Endothelial cell of umbilical vein (primary cell): ENCODE measurements around the gene C11orf24. TPM values are rescaled to one million over a fixed set of nuclear protein-coding genes. Genes with fewer than 3 reads are reported as not detected.

Experiments used
- BruUV-seq: library from RNA; stranded (reverse); fragments of 400-500 nt; replicated peaks from 2 replicates; lab custom pipeline; 2021; lab: Mats Ljungman, UMichigan
- CTCF ChIA-PET: fragments of 300-600, 350-600 bp; sonication (Branson Sonifier 250); formaldehyde crosslinking; loops from one replicate; lab custom pipeline; 2021; ENCODE audit warnings: antibody characterized with exemption, inconsistent platforms; lab: Charles Lee
- POLR2A ChIA-PET: fragments of 300-600, 350-600 bp; sonication (Branson Sonifier 250); formaldehyde crosslinking; loops from one replicate; lab custom pipeline; 2021; ENCODE audit warnings: antibody characterized with exemption, inconsistent platforms; lab: Charles Lee
- DNase-seq: peaks from one replicate; pipeline ENCODE4 v3.0.0-alpha.2; 2011; ENCODE audit warnings: low read depth, low spot score
- FAIRE-seq: peaks from 2 replicates; lab custom pipeline; 2011; peaks lifted over from hg19 to GRCh38; lab: Jason Lieb, UNC
- H2AFZ ChIP-seq: 2 replicates; pipeline ENCODE4 v1.6.0; 2012; ENCODE audit warnings: low read depth, low read length, control low read depth, inconsistent platforms
- H3K27ac ChIP-seq: 2 replicates; pipeline ENCODE4 v1.5.1; 2011; ENCODE audit warnings: low read depth, mild to moderate bottlenecking, control low read depth, low read length, moderate library complexity; ENCODE audit not compliant: insufficient read depth
- H3K27me3 ChIP-seq, 2 experiments: 2 replicates each; pipeline versions ENCODE4 v1.6.0 to v1.6.1; 2011; ENCODE audit warnings: low read length in 2 of 2, mixed read lengths in 1 of 2; ENCODE audit not compliant: control insufficient read depth in 2 of 2, insufficient read depth in 2 of 2
- H3K36me3 ChIP-seq, 2 experiments: 2 replicates in 1 of 2; 3 replicates in 1 of 2; pipeline ENCODE4 v1.5.1; 2011; ENCODE audit warnings: low read length in 2 of 2, mild to moderate bottlenecking in 1 of 2, moderate library complexity in 1 of 2; ENCODE audit not compliant: control insufficient read depth in 2 of 2, insufficient read depth in 2 of 2; ENCODE audit errors: extremely low read depth in 1 of 2
- H3K4me1 ChIP-seq: 3 replicates; pipeline ENCODE4 v1.5.1; 2011; ENCODE audit warnings: mild to moderate bottlenecking, low read length; ENCODE audit not compliant: control insufficient read depth, insufficient read depth; ENCODE audit errors: extremely low read depth
- H3K4me2 ChIP-seq: 2 replicates; pipeline ENCODE4 v1.6.1; 2011; ENCODE audit warnings: low read length, control low read depth, mixed read lengths; ENCODE audit not compliant: insufficient read depth
- H3K4me3 ChIP-seq, 3 experiments: fragments of 200-600 bp in 1 of 3; sonication (generic), shearing (Covaris generic) in 1 of 3; replicated peaks in 1 of 3; 2 replicates each; pipeline ENCODE4 v1.5.1; 2011 to 2016; ENCODE audit warnings: control low read depth in 3 of 3, low read length in 3 of 3, mild to moderate bottlenecking in 2 of 3, inconsistent platforms in 1 of 3, low read depth in 1 of 3, moderate library complexity in 1 of 3; ENCODE audit not compliant: insufficient read depth in 1 of 3
- H3K79me2 ChIP-seq: 2 replicates; pipeline ENCODE4 v1.6.0; 2012; ENCODE audit warnings: low read length, inconsistent platforms; ENCODE audit not compliant: control insufficient read depth, insufficient read depth
- H3K9ac ChIP-seq: replicated peaks from 2 replicates; pipeline ENCODE3; 2011; ENCODE audit warnings: low read length, control low read depth; ENCODE audit not compliant: insufficient read depth; ENCODE audit errors: extremely low read depth
- H3K9me1 ChIP-seq: replicated peaks from 3 replicates; pipeline ENCODE4 v1.6.0; 2011; ENCODE audit warnings: mild to moderate bottlenecking, low read length; ENCODE audit not compliant: control insufficient read depth, insufficient read depth; ENCODE audit errors: extremely low read depth
- H3K9me3 ChIP-seq: replicated peaks from 2 replicates; pipeline ENCODE4 v1.5.1; 2012; ENCODE audit warnings: low read length, inconsistent platforms; ENCODE audit not compliant: control insufficient read depth, insufficient read depth
- H4K20me1 ChIP-seq: replicated peaks from 2 replicates; pipeline ENCODE3; 2011; ENCODE audit warnings: mild to moderate bottlenecking, low read length; ENCODE audit not compliant: control insufficient read depth, insufficient read depth; ENCODE audit errors: extremely low read depth
- EZH2 ChIP-seq: IDR thresholded peaks from 2 replicates; pipeline ENCODE4 v1.6.1; 2012; ENCODE audit warnings: borderline replicate concordance, low read depth, mild to moderate bottlenecking, moderate library complexity, low read length, inconsistent platforms; ENCODE audit not compliant: severe bottlenecking
- FOS ChIP-seq: IDR thresholded peaks from 2 replicates; pipeline ENCODE4 v1.6.1; 2011; ENCODE audit warnings: mild to moderate bottlenecking, low read length, moderate library complexity, borderline replicate concordance; ENCODE audit not compliant: insufficient read depth
- GATA2 ChIP-seq: IDR thresholded peaks from 2 replicates; pipeline ENCODE4 v1.7.0; 2011; ENCODE audit warnings: low read depth, mild to moderate bottlenecking, moderate library complexity, mixed read lengths, low read length; ENCODE audit not compliant: insufficient read length, insufficient read depth
- JUN ChIP-seq: IDR thresholded peaks from 2 replicates; pipeline ENCODE4 v1.6.1; 2011; ENCODE audit warnings: borderline replicate concordance, low read depth; ENCODE audit not compliant: insufficient read length, insufficient read depth
- MYC ChIP-seq: IDR thresholded peaks from one replicate; pipeline ENCODE4 v1.6.1; 2011; ENCODE audit warnings: mild to moderate bottlenecking, low read depth, low read length
- POLR2A ChIP-seq: IDR thresholded peaks from 2 replicates; pipeline ENCODE4 v1.6.1; 2012; ENCODE audit warnings: low read depth, mild to moderate bottlenecking, control low read depth, low read length
- POLR2AphosphoS5 ChIP-seq: IDR thresholded peaks from 2 replicates; pipeline ENCODE4 v1.6.1; 2012; ENCODE audit warnings: low read depth, mild to moderate bottlenecking, control low read depth, low read length, moderate library complexity; ENCODE audit not compliant: insufficient read depth
- dilution Hi-C: fragments of 300-500 bp; cut with MboI; formaldehyde crosslinking; loops from one replicate; pipeline ENCODE4 v1.15.0; 2019; ENCODE audit warnings: low sequenced_read_pairs; ENCODE audit not compliant: extremely low pct_ligation_motif_present
- intact Hi-C: fragments of 100-400 bp; cut with micrococcal nuclease; formaldehyde crosslinking; loops from one replicate; pipeline ENCODE4 v1.10.0; 2022
- polyA plus RNA-seq, 4 experiments: library from polyadenylated mRNA; depleted of rRNA in 3 of 4; stranded (reverse) in 3 of 4; unstranded in 1 of 4; fragments of >200 nt; gene quantifications; 2 replicates each; pipeline versions ENCODE4 v1.2.1 to v1.2.3, GENCODE V29; 2011 to 2012; ENCODE audit warnings: missing spikeins in 1 of 4
- total RNA-seq: library from RNA; stranded (reverse); gene quantifications from 2 replicates; pipeline ENCODE4 v1.2.3, GENCODE V29; 2021
- TF ChIP-seq, protein P1 (sequence below): IDR thresholded peaks from 2 replicates; pipeline ENCODE4 v1.6.1; 2011; ENCODE audit not compliant: insufficient read depth, insufficient read length
- TF ChIP-seq, protein P2 (sequence below), 2 donors: IDR thresholded peaks; 1 replicate in 1 of 2; 2 replicates in 1 of 2; pipeline ENCODE4 v1.5.1; 2011; ENCODE audit warnings: low read length in 2 of 2, mild to moderate bottlenecking in 2 of 2, moderate library complexity in 2 of 2, control low read depth in 1 of 2, inconsistent platforms in 1 of 2, low read depth in 1 of 2; ENCODE audit not compliant: insufficient read depth in 1 of 2; ENCODE audit errors: extremely low read depth in 1 of 2

The C11orf24 gene
- total and polyA plus RNA-seq, 2 donors (not counting 3 experiments of a cell fraction or from before 2014, with no cell fraction given) = 26.4 to 34.1 TPM

DNA sequence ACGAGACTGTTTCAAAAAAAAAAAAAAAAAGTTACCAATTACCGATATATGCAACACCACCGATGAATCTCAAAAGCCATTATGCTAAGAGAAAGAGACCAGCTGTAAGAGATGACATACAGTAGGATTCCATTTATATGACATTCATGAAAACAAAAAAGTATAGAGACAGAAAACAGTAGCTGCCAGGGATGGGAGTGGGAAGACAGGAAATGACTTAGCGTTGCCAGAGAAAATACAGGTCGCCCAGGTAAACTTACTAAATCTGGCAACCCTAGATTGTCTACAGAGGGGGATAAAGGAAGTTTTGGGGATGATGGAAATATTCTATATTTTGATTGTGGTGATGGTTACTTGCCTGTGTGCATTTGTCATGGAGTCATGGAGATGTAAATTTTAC is 7.9 kb upstream of the C11orf24 start:
- Histone ChIP-seq H3K9ac (no peak overlapping the region), H3K9me3 (no peaks in the 10 kb centered on the region), H4K20me1 (no peaks in the 10 kb centered on the region), H3K27ac (no peak overlapping the region), H3K9me1 (no peaks in the 10 kb centered on the region), H2AFZ (no peak overlapping the region), H3K4me1 (no peaks in the 10 kb centered on the region), H3K4me3 (no peak overlapping the region), H3K4me2 (no peak overlapping the region), H3K36me3 (no peaks in the 10 kb centered on the region), H3K79me2 (no peaks in the 10 kb centered on the region), H3K27me3 (peaks cover 2 to 3% of the 10 kb centered on the region in 2 experiments)
- no peak for FAIRE-seq
- intact Hi-C loops = no loop called here
- POLR2A ChIA-PET = no interaction called here
- no peak for TF ChIP-seq POLR2AphosphoS5
- no peak for TF ChIP-seq GATA2
- no peak for TF ChIP-seq POLR2A
- no peak for TF ChIP-seq MYC
- no peak for TF ChIP-seq JUN
- no peak for TF ChIP-seq EZH2
- TF ChIP-seq, protein P1, sequence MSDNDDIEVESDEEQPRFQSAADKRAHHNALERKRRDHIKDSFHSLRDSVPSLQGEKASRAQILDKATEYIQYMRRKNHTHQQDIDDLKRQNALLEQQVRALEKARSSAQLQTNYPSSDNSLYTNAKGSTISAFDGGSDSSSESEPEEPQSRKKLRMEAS = no peak
- BruUV-seq = no TSS peak
- DNase-seq = no peak
- CTCF ChIA-PET = interaction anchor here (1.9 kb wide), 1 partner anchor 22 kb away, joined by 7 read pairs; no protein-coding TSS in a partner anchor
- dilution Hi-C loops = no loop called here

DNA sequence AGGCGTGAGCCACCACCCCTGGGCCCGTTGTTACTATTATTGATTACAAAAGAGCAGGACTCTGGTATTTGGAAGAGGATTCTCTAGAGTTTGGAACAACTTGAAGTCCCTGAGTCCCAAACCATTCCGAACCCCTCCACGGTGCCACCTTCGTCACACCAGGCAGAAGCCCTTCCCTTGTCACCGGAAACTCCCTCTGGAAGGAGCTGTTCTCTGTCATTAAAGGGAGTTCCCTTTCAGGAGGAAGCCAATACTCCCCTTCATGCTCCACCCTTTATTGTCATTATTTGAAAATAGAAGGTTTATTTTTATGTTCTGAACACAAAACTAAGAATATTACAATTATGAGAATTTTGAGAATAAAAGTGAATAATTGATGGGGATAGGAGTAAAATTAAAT is 5.1 kb upstream of the C11orf24 start:
- intact Hi-C loops = no loop called here
- Histone ChIP-seq H3K79me2 (no peaks in the 10 kb centered on the region), H3K4me3 (no peak overlapping the region), H3K4me2 (no peak overlapping the region), H3K27ac (no peak overlapping the region), H3K27me3 (peaks cover 0 to 1% of the 10 kb centered on the region in 2 experiments), H3K36me3 (no peaks in the 10 kb centered on the region), H3K9me3 (no peaks in the 10 kb centered on the region), H3K4me1 (no peaks in the 10 kb centered on the region), H4K20me1 (no peaks in the 10 kb centered on the region), H2AFZ (no peak overlapping the region), H3K9ac (no peak overlapping the region), H3K9me1 (no peaks in the 10 kb centered on the region)
- BruUV-seq = no TSS peak
- ChIA-PET CTCF (interaction anchor here (1.0 kb wide), 1 partner anchor 21 kb away, joined by 3 read pairs; no protein-coding TSS in a partner anchor), POLR2A (no interaction called here)
- TF ChIP-seq POLR2AphosphoS5 = no peak
- TF ChIP-seq MYC = no peak
- TF ChIP-seq FOS = no peak
- TF ChIP-seq EZH2 = no peak
- TF ChIP-seq GATA2 = no peak
- TF ChIP-seq JUN = no peak
- TF ChIP-seq, protein P2, sequence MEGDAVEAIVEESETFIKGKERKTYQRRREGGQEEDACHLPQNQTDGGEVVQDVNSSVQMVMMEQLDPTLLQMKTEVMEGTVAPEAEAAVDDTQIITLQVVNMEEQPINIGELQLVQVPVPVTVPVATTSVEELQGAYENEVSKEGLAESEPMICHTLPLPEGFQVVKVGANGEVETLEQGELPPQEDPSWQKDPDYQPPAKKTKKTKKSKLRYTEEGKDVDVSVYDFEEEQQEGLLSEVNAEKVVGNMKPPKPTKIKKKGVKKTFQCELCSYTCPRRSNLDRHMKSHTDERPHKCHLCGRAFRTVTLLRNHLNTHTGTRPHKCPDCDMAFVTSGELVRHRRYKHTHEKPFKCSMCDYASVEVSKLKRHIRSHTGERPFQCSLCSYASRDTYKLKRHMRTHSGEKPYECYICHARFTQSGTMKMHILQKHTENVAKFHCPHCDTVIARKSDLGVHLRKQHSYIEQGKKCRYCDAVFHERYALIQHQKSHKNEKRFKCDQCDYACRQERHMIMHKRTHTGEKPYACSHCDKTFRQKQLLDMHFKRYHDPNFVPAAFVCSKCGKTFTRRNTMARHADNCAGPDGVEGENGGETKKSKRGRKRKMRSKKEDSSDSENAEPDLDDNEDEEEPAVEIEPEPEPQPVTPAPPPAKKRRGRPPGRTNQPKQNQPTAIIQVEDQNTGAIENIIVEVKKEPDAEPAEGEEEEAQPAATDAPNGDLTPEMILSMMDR (IDR thresholded peaks at IDR 0.05; ENCODE audit: extremely low read depth in 1 of 2, insufficient read depth in 1 of 2, low read depth in 1 of 2, low read length in 2 of 2) = no peak
- TF ChIP-seq, protein P1 = no peak
- no peak for TF ChIP-seq POLR2A
- dilution Hi-C loops = no loop called here
- no peak for DNase-seq
- FAIRE-seq = no peak
